Panc1 (cell line): ENCODE measurements around the gene INS. TPM values are rescaled to one million over a fixed set of nuclear protein-coding genes. Genes with fewer than 3 reads are reported as not detected.
A peak's percentile ranks its signal among the peaks of the same experiment; 100 is the strongest.

Source experiments
- ATAC-seq: fragments of 200-7000 bp; cut with Tn5 transposase; 2 replicates; pipeline ENCODE4 v1.9.1; 2020; ENCODE audit warnings: mild to moderate bottlenecking, moderate library complexity
- BruUV-seq: library from RNA; stranded (reverse); fragments of 400-500 nt; replicated peaks from 2 replicates; lab custom pipeline; 2021; lab: Mats Ljungman, UMichigan
- CTCF ChIA-PET: fragments of 300-600 bp; sonication (Branson Sonifier 250); formaldehyde crosslinking; loops from one replicate; lab custom pipeline; 2022; ENCODE audit warnings: antibody characterized with exemption; lab: Charles Lee
- POLR2A ChIA-PET: fragments of 300-600 bp; sonication (Branson Sonifier 250); formaldehyde crosslinking; loops from one replicate; lab custom pipeline; 2022; ENCODE audit warnings: antibody characterized with exemption; lab: Charles Lee
- DNase-seq: peaks from one replicate; pipeline ENCODE4 v3.0.0-alpha.2; 2010; ENCODE audit warnings: low read depth, low spot score
- H3K27ac ChIP-seq: 2 replicates; pipeline ENCODE4 v1.5.1; 2011; ENCODE audit warnings: mild to moderate bottlenecking, low read length, inconsistent platforms
- H3K27me3 ChIP-seq: fragments of 200-500 bp; sonication (Bioruptor generic); 2 replicates; pipeline ENCODE4 v1.6.0; 2014; ENCODE audit warnings: low read length, inconsistent platforms; ENCODE audit not compliant: control insufficient read depth, insufficient read depth
- H3K36me3 ChIP-seq: fragments of 200-500 bp; sonication (Bioruptor generic); 2 replicates; pipeline ENCODE4 v1.5.1; 2014; ENCODE audit warnings: inconsistent platforms, mild to moderate bottlenecking, low read length, moderate library complexity; ENCODE audit not compliant: control insufficient read depth, insufficient read depth
- H3K4me1 ChIP-seq: 2 replicates; pipeline ENCODE4 v1.5.1; 2011; ENCODE audit warnings: inconsistent platforms, mild to moderate bottlenecking, low read length, moderate library complexity; ENCODE audit not compliant: control insufficient read depth, insufficient read depth
- H3K4me3 ChIP-seq, 2 experiments: 2 replicates each; pipeline ENCODE4 v1.5.1; 2011 to 2012; ENCODE audit warnings: low read depth in 2 of 2, low read length in 2 of 2, mild to moderate bottlenecking in 2 of 2, inconsistent platforms in 1 of 2, moderate library complexity in 1 of 2
- H3K9me3 ChIP-seq: fragments of 200-500 bp; sonication (Bioruptor generic); 2 replicates; pipeline ENCODE4 v1.5.1; 2014; ENCODE audit warnings: low read depth, mild to moderate bottlenecking, inconsistent platforms, low read length, moderate library complexity; ENCODE audit not compliant: control insufficient read depth, insufficient read depth
- CTCF ChIP-seq: fragments of 450-650 bp; IDR thresholded peaks from 2 replicates; pipeline ENCODE4 v1.5.1; 2017; ENCODE audit warnings: mild to moderate bottlenecking
- POLR2AphosphoS5 ChIP-seq: IDR thresholded peaks from 2 replicates; pipeline ENCODE4 v1.6.1; 2012; ENCODE audit warnings: mild to moderate bottlenecking, low read depth, low read length, moderate library complexity
- REST ChIP-seq, 2 experiments: IDR thresholded peaks; 2 replicates each; pipeline ENCODE4 v1.6.1; 2011 to 2012; ENCODE audit warnings: low read depth in 2 of 2, control low read depth in 1 of 2, low read length in 1 of 2, mild to moderate bottlenecking in 1 of 2, moderate library complexity in 1 of 2; ENCODE audit not compliant: insufficient read depth in 1 of 2
- SIN3A ChIP-seq: IDR thresholded peaks from 2 replicates; pipeline ENCODE4 v1.6.1; 2012; ENCODE audit warnings: low read depth, mild to moderate bottlenecking, low read length, moderate library complexity, borderline replicate concordance; ENCODE audit not compliant: insufficient read depth
- TCF7L2 ChIP-seq: IDR thresholded peaks from 2 replicates; pipeline ENCODE4 v1.6.1; 2011; ENCODE audit warnings: mild to moderate bottlenecking, low read depth, low read length, inconsistent platforms
- in situ Hi-C: cut with HindIII; loops from 2 replicates; pipeline ENCODE4 v1.10.0; 2016; ENCODE audit warnings: low sequenced_read_pairs, low pct_unique_long_range_greater_than_20kb
- intact Hi-C: fragments of 100-400 bp; cut with micrococcal nuclease; formaldehyde crosslinking; loops from one replicate; pipeline ENCODE4 v1.10.0; 2022; ENCODE audit not compliant: unreplicated experiment
- microRNA-seq: library from miRNA; unstranded; fragments of <30 nt; microRNA quantifications from one replicate; pipeline ENCODE4 v1.1.0, GENCODE V29; 2020; ENCODE audit not compliant: unreplicated experiment
- total RNA-seq: library from RNA; stranded (reverse); gene quantifications from one replicate; pipeline ENCODE4 v1.2.1, GENCODE V29; 2021; ENCODE audit not compliant: unreplicated experiment

INS gene
- total RNA-seq, 1 experiment from 2014 or later: not detected

- ChIA-PET POLR2A (no interaction called here), CTCF (no interaction called here)
- ATAC-seq (no peak), DNase-seq (no peak)
- no TSS peak for BruUV-seq
- H3K27ac ChIP-seq: no peak overlapping the region
- H3K9me3 ChIP-seq: peaks cover 5% of the 10 kb centered on the region; the same call in 1 of the 2 replicates
- no peak overlapping the region for H3K4me3 ChIP-seq
- no peaks in the 10 kb centered on the region for H3K36me3 ChIP-seq
- intact Hi-C loops (no loop called here), in situ Hi-C loops (no loop called here)
- no peaks in the 10 kb centered on the region for H3K4me1 ChIP-seq
- TF ChIP-seq POLR2AphosphoS5 (no peak), CTCF (no peak)
- H3K27me3 ChIP-seq: peaks cover 2% of the 10 kb centered on the region; the same call in 1 of the 2 replicates
Measured at GRCh38 chr11:2113776-2114175, 47.2 kb downstream of the INS start.

GRCh38 chr11:2110521-2110920 is 50.5 kb downstream of the INS start:
- Histone ChIP-seq H3K9me3 (no peaks in the 10 kb centered on the region), H3K27me3 (no peaks in the 10 kb centered on the region), H3K36me3 (no peaks in the 10 kb centered on the region), H3K27ac (no peak overlapping the region), H3K4me3 (no peak overlapping the region), H3K4me1 (no peaks in the 10 kb centered on the region)
- BruUV-seq: no TSS peak
- ATAC-seq: no peak
- ChIA-PET POLR2A (no interaction called here), CTCF (no interaction called here)
- in situ Hi-C loops: no loop called here
- intact Hi-C loops: no loop called here
- no peak for DNase-seq
- no peak for TF ChIP-seq CTCF
- TF ChIP-seq POLR2AphosphoS5: no peak
- no peak for TF ChIP-seq REST (IDR thresholded peaks at IDR 0.05; ENCODE audit: insufficient read depth in 1 of 2, low read depth in 2 of 2, low read length in 1 of 2)
- TF ChIP-seq SIN3A: no peak
- TF ChIP-seq TCF7L2: no peak

Small RNAs within 50 kb of the gene (microRNA-seq; reads per million reads assigned to microRNA genes)
- not detected for gene MIR4686
- 24.5 reads per million, percentile 41 among the genes with 10 or more reads in this experiment for gene MIR483

Other genes with a start within 250 kb of the INS start
- gene TNNT3, start 241.5 kb downstream of the INS start, total RNA-seq: 0.41 TPM
- 123 TPM for gene MRPL23, start 213.9 kb downstream of the INS start, total RNA-seq
- gene H19, start 163.4 kb downstream of the INS start, total RNA-seq: 1,268 TPM
- gene IGF2, start 21.8 kb downstream of the INS start, total RNA-seq: 14.5 TPM
- not detected for gene TH, start 10.6 kb upstream of the INS start, total RNA-seq
- gene ASCL2, start 109.4 kb upstream of the INS start, total RNA-seq: not detected
- 0.31 TPM for gene C11orf21, start 140.7 kb upstream of the INS start, total RNA-seq
- not detected for gene TSPAN32, start 140.8 kb upstream of the INS start, total RNA-seq
- gene CD81, start 216.1 kb upstream of the INS start, total RNA-seq: 416 TPM
- 132 TPM for gene TSSC4, start 239.5 kb upstream of the INS start, total RNA-seq